GM12891 (cell line): ENCODE results near the gene RHCG.

Source experiments
- POLR2A ChIP-seq: IDR thresholded peaks from 2 replicates; pipeline ENCODE4 v1.6.1; 2011; ENCODE audit warnings: low read depth, low read length, control low read depth
- POLR2AphosphoS5 ChIP-seq: IDR thresholded peaks from 2 replicates; pipeline ENCODE4 v1.6.1; 2011; ENCODE audit warnings: low read depth, low read length, control low read depth
- SPI1 ChIP-seq: IDR thresholded peaks from 2 replicates; pipeline ENCODE4 v1.6.1; 2011; ENCODE audit warnings: low read depth, low read length, control low read depth
- TAF1 ChIP-seq: IDR thresholded peaks from 2 replicates; pipeline ENCODE4 v1.6.1; 2011; ENCODE audit warnings: low read depth, low read length, control low read depth

DNA sequence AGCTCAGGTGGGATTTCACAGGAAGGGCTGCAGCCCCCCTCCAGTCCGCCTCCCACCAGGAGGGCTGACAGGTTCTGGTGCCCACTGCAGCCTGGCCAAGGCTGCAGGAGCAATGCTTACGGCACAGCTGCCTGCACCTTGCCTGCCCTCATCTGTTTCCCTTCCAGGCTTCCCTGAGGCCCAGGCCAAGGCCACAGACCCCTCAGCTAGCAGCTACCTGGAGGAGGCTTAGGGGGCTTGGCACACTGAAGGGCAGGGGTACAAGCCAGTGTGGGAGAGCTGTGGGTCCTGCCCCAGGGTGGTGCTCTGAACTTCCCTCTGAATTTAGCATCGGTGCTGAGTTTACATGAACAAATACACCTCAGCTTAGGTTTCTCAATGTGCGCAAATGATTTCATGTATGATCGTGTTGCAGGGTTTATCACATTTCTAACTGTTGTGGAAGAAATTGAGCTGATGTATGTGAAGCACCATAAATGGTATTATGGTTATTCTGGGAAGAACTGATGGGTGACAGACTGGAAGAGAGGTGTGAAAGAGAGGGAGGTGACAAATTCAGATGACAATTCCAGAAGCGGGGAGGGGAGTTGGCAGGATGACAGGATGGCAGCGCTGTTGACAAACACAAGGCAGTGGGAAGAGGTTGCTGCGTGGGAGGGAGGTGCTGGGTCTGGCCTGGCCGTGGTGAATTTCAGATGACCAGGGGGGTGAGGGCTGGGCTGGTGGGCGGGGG lies 6.1 kb downstream of the RHCG start:
- TF ChIP-seq POLR2A (no peak), POLR2AphosphoS5 (no peak), SPI1 (no peak), TAF1 (no peak)
